HEK293 (cell line): ENCODE measurements around the gene ADGRF1.

Experiments used
- CTCF ChIP-seq: fragments of 450-650 bp; formaldehyde crosslinking; IDR thresholded peaks from 2 replicates; pipeline ENCODE4 v1.5.1; 2016; ENCODE audit warnings: missing biosample characterization, missing genetic modification characterization
- ZEB2 ChIP-seq: fragments of 450-650 bp; formaldehyde crosslinking; IDR thresholded peaks from 2 replicates; pipeline ENCODE4 v1.5.1; 2016; ENCODE audit warnings: missing biosample characterization, missing genetic modification characterization

GRCh38 chr6:47078991-47079390, 36.9 kb upstream of the ADGRF1 start:
- TF ChIP-seq CTCF (tag by site-specific recombination) (no peak), ZEB2 (tag by site-specific recombination) (no peak)
